Activated B cell treated with CpG ODN at 0.5 μM for 24 hours (primary cell): ENCODE results near the gene CUX1. TPM values are rescaled to one million over a fixed set of nuclear protein-coding genes. Genes with fewer than 3 reads are reported as not detected.

Experiments used
- ATAC-seq: fragments of 200-7000 bp; cut with Tn5 transposase; one replicate; pipeline ENCODE4 v1.10.0; 2021; ENCODE audit warnings: low read depth, mild to moderate bottlenecking, moderate library complexity
- CTCF ChIA-PET: fragments of 350-600 bp; sonication (Branson Sonifier 250); formaldehyde crosslinking; loops from one replicate; lab custom pipeline; 2021; ENCODE audit warnings: antibody characterized with exemption; lab: Charles Lee
- POLR2A ChIA-PET: fragments of 350-600 bp; sonication (Branson Sonifier 250); formaldehyde crosslinking; loops from one replicate; lab custom pipeline; 2021; ENCODE audit warnings: antibody characterized with exemption; lab: Charles Lee
- DNase-seq: peaks from one replicate; pipeline ENCODE4 v3.0.0; 2022
- H3K27ac Mint-ChIP-seq: one replicate; pipeline ENCODE4 v1.8.0; 2020; ENCODE audit warnings: mixed read lengths
- H3K27me3 Mint-ChIP-seq: one replicate; pipeline ENCODE4 v1.8.0; 2021; ENCODE audit warnings: mixed read lengths
- H3K36me3 Mint-ChIP-seq: one replicate; pipeline ENCODE4 v1.8.0; 2021; ENCODE audit warnings: low read depth, mixed read lengths
- H3K4me1 Mint-ChIP-seq: one replicate; pipeline ENCODE4 v1.8.0; 2021; ENCODE audit warnings: mixed read lengths
- H3K4me3 Mint-ChIP-seq: one replicate; pipeline ENCODE4 v1.8.0; 2020; ENCODE audit warnings: mild to moderate bottlenecking, mixed read lengths
- H3K9me3 Mint-ChIP-seq: one replicate; pipeline ENCODE4 v1.8.0; 2020; ENCODE audit warnings: mixed read lengths
- intact Hi-C: fragments of 100-400 bp; cut with micrococcal nuclease; formaldehyde crosslinking; loops from one replicate; pipeline ENCODE4 v1.15.1; 2024
- total RNA-seq: library from RNA; stranded (reverse); gene quantifications from 2 replicates; pipeline ENCODE4 v1.2.3, GENCODE V29; 2022
- TF ChIP-seq, protein P1 (sequence below): fragments of 200-600 bp; IDR thresholded peaks from one replicate; pipeline ENCODE4 v1.8.0; 2022; ENCODE audit warnings: antibody characterized with exemption, mild to moderate bottlenecking

CUX1 gene
- total RNA-seq, 1 donor from 2014 or later, result 61.7 TPM

DNA sequence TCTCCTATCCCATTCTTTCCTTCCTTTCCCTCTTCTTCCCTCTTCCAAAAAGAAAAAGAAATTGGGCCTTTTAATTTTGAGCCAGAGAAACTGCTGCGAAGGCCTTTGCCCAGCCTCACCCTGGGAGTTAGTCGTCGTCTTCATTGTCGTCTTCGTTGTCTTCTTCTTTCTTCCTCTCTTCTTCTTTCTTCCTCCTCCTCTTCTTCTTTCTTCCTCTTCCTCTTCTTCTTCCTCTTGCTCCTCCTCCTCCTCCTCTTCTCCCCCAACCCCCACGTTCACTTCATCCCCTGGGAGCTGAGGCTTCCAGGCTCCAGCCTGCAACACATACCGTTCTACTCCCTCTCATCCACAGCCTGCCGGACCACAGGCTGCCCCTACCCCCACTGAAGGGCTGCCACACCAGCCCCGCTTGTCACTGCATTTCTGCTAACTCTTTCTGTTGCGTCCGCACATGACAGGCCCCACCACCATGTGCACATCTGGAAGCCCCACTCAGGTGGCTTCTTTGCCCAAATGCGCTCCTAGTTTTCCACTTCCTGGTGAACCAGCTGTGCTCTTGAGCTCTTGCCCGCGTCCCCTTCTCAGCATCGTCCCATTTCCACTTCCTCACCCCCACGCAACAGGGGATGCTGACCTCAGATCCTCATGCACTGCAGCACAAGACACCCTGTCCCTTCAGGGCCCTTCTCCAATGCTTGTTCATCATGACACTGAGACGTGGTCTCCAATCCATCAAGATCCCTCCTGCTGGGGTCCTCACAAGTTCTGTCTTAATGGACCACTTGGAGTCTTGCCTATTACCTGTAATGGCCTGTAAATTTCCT, 374.3 kb downstream of the CUX1 start:
- Mint-ChIP-seq H3K27me3 (no peaks in the 10 kb centered on the region), H3K36me3 (peaks cover 61% of the 10 kb centered on the region), H3K4me1 (no peaks in the 10 kb centered on the region), H3K4me3 (no peak overlapping the region), H3K27ac (no peak overlapping the region), H3K9me3 (no peaks in the 10 kb centered on the region)
- intact Hi-C loops, result no loop called here
- ATAC-seq, result no peak
- TF ChIP-seq, protein P1, sequence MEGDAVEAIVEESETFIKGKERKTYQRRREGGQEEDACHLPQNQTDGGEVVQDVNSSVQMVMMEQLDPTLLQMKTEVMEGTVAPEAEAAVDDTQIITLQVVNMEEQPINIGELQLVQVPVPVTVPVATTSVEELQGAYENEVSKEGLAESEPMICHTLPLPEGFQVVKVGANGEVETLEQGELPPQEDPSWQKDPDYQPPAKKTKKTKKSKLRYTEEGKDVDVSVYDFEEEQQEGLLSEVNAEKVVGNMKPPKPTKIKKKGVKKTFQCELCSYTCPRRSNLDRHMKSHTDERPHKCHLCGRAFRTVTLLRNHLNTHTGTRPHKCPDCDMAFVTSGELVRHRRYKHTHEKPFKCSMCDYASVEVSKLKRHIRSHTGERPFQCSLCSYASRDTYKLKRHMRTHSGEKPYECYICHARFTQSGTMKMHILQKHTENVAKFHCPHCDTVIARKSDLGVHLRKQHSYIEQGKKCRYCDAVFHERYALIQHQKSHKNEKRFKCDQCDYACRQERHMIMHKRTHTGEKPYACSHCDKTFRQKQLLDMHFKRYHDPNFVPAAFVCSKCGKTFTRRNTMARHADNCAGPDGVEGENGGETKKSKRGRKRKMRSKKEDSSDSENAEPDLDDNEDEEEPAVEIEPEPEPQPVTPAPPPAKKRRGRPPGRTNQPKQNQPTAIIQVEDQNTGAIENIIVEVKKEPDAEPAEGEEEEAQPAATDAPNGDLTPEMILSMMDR, result no peak
- no peak for DNase-seq
- ChIA-PET CTCF (no interaction called here), POLR2A (no interaction called here)

DNA sequence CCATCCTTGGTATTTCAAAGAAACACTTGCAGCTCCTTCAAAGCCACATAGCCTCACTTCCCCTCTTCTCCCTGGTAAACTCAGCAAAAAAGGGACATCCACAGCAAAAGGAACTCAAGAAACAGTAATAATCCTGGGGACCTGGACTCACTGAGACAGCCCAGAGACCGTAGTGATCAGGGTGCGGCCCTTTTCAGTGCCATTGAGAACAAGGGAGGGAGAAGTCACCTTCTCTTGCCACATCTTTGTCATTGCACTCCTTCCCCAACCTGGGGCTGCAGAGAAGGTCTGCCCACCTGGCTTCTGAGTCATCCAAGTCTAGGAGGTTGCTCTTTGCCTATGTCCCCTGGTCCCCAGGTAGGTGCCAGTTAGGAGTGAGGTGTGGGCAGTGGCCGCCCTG, 375.4 kb downstream of the CUX1 start:
- Mint-ChIP-seq H3K4me3 (no peak overlapping the region), H3K9me3 (no peaks in the 10 kb centered on the region), H3K27me3 (no peaks in the 10 kb centered on the region), H3K4me1 (no peaks in the 10 kb centered on the region), H3K36me3 (peaks cover 71% of the 10 kb centered on the region), H3K27ac (no peak overlapping the region)
- intact Hi-C loops, result no loop called here
- ChIA-PET POLR2A (no interaction called here), CTCF (no interaction called here)
- DNase-seq (no peak), ATAC-seq (no peak)
- TF ChIP-seq, protein P1, result no peak

DNA sequence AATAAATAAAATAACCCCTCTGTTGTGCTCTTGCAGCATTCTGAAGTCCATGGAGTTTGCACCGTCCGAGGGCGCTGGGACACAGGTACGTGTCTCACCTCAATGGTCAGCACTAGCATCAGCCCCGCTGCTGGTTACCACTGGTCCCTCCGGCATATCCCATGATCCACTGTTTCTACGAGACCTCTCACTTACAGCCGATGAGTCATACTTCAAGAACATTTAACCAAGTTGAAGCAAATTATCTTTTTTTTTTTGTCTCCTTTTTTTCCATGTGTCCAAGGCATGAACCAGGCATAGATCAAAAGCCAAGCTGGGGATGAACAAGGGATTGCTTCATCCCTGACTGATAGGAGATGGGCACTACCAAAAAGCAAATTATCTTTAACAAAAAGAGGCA, 376.4 kb downstream of the CUX1 start:
- H3K4me3 Mint-ChIP-seq, result no peak overlapping the region
- H3K4me1 Mint-ChIP-seq, result no peaks in the 10 kb centered on the region
- no peak for DNase-seq
- TF ChIP-seq, protein P1, result no peak
- no peaks in the 10 kb centered on the region for H3K9me3 Mint-ChIP-seq
- intact Hi-C loops, result no loop called here
- no peak overlapping the region for H3K27ac Mint-ChIP-seq
- H3K36me3 Mint-ChIP-seq, result peaks cover 79% of the 10 kb centered on the region
- CTCF ChIA-PET, result no interaction called here
- POLR2A ChIA-PET, result interaction anchor here (0.7 kb wide), 1 partner anchor 34 kb away, joined by 3 read pairs; no protein-coding TSS in a partner anchor
- no peaks in the 10 kb centered on the region for H3K27me3 Mint-ChIP-seq
- ATAC-seq, result no peak

DNA sequence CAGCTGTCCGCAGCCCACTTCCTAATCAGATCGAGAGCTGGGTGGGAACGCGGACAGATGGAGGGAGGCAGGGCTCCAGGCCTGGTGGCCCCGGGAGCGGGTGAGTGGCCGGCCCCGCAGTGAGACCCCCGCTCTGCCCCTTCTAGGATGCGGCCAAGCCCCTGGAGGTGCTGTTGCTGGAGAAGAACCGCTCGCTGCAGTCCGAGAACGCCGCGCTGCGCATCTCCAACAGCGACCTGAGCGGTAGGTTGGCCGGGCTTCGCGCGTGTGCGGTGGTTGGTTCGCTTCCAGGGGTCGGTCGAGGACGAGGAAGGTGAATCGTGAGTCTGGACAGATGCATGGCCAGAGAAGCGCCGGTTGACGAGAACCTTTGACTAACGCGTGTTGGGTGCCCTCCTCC, 377.9 kb downstream of the CUX1 start:
- CTCF ChIA-PET, result no interaction called here
- DNase-seq (no peak), ATAC-seq (no peak)
- Mint-ChIP-seq H3K9me3 (no peaks in the 10 kb centered on the region), H3K27me3 (no peaks in the 10 kb centered on the region), H3K4me1 (no peaks in the 10 kb centered on the region), H3K36me3 (peaks cover 83% of the 10 kb centered on the region), H3K4me3 (no peak overlapping the region), H3K27ac (no peak overlapping the region)
- intact Hi-C loops, result no loop called here
- POLR2A ChIA-PET, result no interaction called here
- TF ChIP-seq, protein P1, result no peak

DNA sequence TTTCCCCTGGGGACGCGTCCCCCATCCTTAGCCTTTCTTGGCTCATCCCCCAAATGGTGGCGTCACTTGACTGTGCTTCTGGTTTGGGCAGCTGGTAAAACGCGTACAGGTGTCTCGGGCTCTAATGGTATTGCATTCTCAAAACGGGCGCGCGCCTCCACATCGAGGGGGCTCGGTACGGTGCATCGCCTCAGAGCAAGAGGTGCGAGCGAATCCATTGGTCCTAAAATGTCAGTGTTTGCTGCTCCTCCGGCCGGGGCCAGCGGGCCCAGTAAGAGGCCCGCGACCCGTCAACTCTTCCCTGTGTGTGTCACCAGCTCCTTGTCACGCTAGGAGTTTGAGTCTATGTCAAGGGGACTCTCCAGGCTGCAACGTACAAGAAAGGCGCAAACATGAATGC, 378.6 kb downstream of the CUX1 start:
- no peak for ATAC-seq
- ChIA-PET CTCF (no interaction called here), POLR2A (no interaction called here)
- intact Hi-C loops, result no loop called here
- Mint-ChIP-seq H3K4me1 (no peaks in the 10 kb centered on the region), H3K27ac (no peak overlapping the region), H3K36me3 (peaks cover 81% of the 10 kb centered on the region), H3K27me3 (no peaks in the 10 kb centered on the region), H3K9me3 (no peaks in the 10 kb centered on the region), H3K4me3 (no peak overlapping the region)
- TF ChIP-seq, protein P1, result no peak
- no peak for DNase-seq
